NCI-H1436 (cell line): Measurements from ENCODE around the gene RPL11.
"Not testable (repeated sequence)": the region's sequence is repeated elsewhere in the genome, so short reads cannot be mapped to it uniquely, and the experiment has no call there.

Source experiments
- DNase-seq: peaks from one replicate; lab custom pipeline; 2025; lab: John Stamatoyannopoulos, UW

The RPL11 gene

DNA sequence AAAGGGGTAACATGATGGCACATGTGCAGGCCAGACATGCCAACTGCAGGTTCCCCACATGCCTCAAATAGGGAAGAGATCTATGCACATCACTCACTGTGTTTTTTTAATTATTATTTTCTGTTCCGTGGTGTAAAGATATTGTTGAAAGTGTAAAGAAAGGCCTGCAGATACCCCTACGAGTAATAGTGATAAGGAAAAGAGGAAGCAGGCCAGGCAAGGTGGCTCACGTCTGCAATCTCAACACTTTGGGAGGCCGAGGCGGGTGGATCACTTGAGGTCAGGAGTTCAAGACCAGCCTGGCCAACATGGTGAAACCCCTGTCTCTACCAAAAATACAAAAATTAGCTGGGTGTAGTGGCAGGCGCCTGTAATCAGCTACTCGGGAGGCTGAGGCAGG is 6.4 kb upstream of the RPL11 start:
- DNase-seq = not testable (repeated sequence)

- DNase-seq = not testable (repeated sequence)
Measured at GRCh38 chr1:23687680-23688079, 3.9 kb upstream of the RPL11 start.

- not testable (repeated sequence) for DNase-seq
Measured at GRCh38 chr1:23688281-23688680, 3.3 kb upstream of the RPL11 start.

DNA sequence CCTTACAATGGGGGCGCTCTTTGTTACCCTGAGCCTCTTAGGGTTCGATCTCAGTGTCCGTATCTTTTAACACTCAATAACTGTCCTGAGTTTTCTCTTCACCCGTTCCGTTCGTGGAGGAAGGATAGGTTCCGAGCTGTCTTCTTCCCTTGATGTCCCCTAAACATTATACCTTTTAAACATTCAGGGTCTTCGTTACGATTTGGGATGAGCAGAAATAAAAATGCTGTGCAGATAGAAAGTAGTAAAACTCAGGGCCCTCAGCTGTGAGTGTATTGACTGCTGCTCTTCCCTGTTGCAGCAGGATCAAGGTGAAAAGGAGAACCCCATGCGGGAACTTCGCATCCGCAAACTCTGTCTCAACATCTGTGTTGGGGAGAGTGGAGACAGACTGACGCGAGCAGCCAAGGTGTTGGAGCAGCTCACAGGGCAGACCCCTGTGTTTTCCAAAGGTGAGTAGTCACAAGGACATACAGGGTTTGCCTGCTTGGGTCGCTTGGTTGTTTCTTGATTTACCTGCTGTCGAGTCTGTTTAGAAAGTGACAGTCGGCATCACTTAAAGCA is 784 bp downstream of the RPL11 start:
- DNase-seq = no peak

DNA sequence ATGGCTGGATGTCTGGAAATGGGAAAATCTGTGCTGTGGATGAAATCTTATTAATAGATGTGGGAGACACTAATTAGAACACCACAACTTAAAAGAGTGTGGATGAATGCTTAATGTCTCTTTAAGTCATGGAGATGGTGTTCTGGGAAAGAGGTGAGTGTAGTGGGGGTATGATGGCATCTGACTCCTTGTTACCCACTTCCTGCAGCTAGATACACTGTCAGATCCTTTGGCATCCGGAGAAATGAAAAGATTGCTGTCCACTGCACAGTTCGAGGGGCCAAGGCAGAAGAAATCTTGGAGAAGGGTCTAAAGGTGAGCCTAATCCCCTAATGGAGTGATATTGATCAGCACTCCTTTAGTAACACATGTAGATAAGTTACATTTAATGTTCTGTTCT is 2.0 kb downstream of the RPL11 start:
- DNase-seq = no peak

DNA sequence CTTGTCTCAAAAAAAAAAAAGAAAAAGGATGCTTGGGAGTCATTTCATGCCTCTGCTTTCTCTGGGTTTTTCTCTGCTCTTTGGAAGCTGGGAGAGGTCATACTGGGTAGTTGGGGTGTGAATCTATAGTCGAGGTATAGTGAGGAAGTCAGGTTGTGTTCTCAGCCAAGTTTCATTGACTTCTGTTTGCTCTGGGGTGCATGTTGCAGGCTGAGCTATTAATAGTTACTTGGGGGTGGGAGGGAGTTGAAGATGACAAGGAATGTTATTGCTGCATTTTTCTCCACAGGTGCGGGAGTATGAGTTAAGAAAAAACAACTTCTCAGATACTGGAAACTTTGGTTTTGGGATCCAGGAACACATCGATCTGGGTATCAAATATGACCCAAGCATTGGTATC is 2.8 kb downstream of the RPL11 start:
- DNase-seq = no peak

DNA sequence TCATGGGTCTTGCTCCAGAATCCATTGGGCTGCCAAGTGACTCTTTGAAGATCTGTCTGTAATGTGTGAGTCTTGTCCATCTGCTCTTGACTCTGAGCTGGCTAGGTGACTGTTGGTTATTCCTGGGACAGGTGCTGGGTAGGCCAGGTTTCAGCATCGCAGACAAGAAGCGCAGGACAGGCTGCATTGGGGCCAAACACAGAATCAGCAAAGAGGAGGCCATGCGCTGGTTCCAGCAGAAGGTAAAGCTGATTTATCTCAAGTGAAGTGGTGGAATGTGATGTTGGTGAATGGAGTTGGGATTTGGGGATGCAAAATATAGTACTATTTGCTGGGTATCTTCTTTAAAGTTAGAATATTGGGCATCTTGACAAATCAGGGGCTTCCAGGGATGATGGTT is 4.1 kb downstream of the RPL11 start:
- no peak for DNase-seq

- DNase-seq = no peak
Measured at GRCh38 chr1:23696335-23696989, 4.9 kb downstream of the RPL11 start.

GRCh38 chr1:23698466-23698865 is 6.9 kb downstream of the RPL11 start:
- DNase-seq = no peak

DNA sequence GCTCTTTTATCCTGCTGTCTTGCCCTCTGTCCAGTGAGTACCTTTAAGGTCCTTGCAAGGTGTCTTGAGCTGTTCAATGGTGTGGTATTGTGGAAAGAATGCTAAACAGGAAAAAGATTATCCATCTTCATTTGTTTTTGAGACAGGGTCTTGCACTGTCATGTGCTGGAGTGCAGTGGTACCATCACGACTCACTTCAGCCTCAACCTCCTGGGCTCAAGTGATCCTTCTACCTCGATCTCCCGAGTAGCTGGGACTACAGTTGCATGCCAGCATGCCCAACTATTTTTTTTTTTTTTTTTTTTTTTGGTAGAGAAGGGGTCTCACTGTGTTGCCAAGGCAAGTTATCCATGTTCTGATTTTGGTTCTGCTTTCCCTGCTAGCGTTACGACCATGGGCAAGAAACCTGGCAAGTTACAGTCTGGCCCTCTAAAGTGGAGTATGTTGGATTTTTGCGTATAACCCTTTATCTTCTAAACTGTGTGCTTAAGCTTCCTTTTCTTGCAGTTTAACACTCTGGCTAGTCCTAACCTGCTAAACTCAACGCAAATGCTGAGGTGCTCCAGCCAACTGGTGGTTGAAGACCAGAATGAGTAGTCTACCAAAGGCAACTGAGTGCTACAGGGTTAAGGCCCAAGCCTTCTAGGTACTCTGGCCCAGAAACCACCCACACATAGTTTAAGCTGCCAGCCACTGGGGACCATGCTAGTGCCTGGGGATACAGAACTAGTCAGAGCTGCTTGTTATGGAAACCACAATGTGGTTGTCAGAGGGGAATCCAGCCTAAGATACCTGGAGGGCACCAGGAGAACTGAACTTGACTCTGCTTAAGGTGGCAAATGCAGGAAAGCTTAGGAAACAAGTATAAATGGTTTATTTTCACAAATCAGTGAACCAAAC is 7.9 kb downstream of the RPL11 start:
- DNase-seq = no peak

DNA sequence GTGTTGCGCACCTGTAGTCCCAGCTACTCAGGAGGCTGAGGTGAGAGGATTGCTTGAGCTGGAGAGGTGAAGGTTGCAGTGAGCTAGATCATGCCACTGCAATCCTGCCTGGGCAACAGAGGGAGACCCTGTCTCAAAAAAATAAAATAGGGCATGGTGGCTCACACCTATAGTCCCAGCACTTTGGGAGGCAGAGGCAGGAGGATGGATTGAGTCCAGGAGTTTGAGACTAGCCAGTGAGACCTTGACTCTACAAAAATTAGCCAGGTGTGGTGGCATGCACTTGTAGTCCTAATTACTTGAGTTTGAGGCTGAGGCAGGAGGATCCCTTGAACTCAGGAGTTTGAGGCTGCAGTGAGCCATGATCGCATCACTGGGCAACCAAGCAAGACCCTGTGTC is 9.7 kb downstream of the RPL11 start:
- no peak for DNase-seq

- no peak for DNase-seq
Measured at GRCh38 chr1:23701996-23702395, 10.4 kb downstream of the RPL11 start.

- DNase-seq = no peak
Measured at GRCh38 chr1:23704834-23705495, 13.4 kb downstream of the RPL11 start.

DNA sequence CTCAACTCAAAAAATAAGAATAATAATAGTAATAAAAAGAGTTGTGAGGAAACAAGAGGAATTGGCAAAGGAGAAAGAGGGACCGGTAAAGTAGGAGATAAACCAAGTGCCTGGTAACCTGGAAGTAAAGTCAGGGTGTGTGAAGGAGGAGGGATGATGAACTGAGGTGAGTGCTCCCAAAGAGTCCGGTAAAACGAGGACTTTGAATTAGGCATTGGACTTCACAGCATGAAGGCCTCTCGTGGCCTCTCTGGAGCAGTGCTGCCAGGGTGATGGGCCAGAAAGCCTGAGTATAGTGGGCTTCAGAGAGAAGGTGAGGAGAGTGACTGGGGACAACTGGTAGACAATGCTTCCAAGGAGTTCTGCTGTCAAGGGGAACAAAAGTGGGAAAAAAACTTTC is 17.6 kb downstream of the RPL11 start:
- DNase-seq = no peak

- peak; percentile 13 for DNase-seq
Measured at GRCh38 chr1:23718482-23718881, 26.9 kb downstream of the RPL11 start.

DNA sequence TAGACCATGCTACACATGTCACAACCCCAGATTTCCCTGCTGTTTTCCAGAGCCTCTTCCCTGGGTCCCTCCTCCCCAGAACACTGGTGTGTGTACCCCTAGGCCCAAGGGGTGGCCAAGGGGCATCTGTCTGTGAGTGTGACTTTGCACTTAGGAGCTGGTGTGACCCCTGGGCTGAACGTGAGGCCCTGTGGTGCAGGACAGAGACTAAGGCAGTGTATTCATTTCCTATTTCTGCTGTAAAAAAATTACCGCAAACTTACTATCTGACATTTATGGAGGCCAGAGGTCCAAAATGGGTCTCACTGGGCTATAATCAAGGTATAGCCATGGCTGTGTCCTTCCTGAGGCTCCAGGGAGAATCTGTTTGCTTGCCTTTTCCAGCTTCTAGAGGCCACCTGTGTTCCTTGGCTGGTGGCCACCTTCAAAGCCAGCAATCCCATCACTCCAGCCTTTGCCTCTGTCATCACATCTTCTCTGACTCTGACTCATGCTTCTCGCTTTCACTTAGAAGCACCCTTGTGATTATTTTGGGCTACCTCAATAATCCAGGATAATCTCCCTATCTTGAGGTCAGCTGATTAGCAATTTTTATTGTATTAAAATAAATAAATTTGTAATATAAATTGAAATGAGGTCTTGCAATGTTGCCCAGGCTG is 27.7 kb downstream of the RPL11 start:
- no peak for DNase-seq

DNA sequence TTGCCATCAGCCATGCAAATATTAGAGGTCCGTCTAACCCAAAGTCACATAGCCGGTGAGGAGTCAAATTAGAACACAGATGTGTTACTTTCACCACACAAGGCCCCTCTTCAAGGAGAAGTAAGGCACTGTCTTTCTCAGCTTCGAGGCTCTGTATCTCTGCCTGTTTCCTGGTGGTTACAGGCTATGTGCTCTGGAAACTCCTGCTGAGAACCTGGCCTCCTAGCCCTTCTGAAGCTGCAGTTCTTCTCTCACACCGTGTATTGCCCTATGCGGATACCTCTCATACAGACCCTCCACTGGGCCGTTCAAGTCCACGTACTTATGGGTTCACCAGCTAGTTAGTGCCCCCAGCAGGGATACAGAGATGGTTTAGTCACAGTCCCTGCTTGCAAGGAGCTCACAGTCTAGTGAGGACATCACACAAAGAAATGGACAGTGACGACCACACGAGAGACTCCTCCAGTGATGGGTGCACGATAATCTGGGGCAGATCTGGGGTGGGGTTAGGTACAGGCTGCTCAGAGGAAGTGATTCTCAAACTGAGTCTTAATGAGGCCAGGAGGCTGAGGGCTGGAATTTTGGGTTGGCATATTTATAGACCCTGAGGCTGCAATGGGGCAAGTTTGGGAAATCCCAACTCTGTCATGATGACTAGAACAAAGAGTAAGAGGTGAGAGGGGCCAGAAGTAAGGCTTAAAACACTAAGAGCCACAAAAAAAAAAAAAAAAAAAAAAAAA is 28.8 kb downstream of the RPL11 start:
- DNase-seq = no peak

DNA sequence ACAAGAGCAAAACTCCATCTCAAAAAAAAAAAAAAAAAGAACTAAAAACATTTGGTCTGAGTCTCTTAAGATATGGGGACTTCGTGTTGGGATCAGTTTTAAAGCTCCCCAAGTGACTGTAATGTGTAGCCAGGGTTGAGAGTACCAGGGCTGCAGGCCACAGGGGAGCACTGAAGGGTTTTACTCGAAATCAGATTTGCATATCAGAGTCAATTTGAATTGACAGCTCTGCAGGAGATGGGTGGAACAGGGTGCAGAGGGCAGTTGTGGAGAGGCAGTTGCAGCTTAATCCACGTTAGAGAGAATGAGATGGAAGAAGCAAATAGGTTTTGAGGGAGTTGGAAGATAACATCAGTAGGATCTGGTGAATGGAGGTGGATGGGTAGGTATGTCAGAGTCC is 31.0 kb downstream of the RPL11 start:
- no peak for DNase-seq

- DNase-seq = no peak
Measured at GRCh38 chr1:23726686-23727085, 35.1 kb downstream of the RPL11 start.

DNA sequence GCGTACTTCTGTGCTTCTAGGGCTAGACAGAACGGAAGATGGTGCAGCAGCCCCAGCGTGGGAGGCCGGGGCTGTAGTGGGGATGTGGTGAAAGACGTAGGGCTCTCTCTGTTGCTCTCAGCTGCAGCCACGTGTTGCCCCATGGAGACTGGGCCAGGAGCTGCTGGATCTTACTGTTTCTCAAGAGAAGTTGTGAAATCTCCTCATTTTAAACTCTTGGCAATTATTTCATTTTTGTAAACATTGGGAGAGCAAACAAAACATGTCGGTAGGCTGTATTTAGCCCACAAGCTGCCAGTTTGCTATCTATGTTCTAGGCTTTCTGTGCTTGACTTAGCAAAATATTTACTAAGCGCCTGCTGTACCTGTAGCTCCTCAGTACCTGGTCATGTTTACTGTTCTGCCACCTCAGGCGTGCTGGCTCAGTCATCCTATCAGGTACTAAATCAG is 35.8 kb downstream of the RPL11 start:
- DNase-seq = no peak
